Muscle layer of colon (tissue), 2 donors: ENCODE measurements around the gene AMPH.
"Not testable (repeated sequence)": the region's sequence is repeated elsewhere in the genome, so short reads cannot be mapped to it uniquely, and the experiment has no call there.

Source experiments
- H3K27ac ChIP-seq: one replicate; pipeline ENCODE4 v1.7.0; 2013; ENCODE audit warnings: low read depth, mild to moderate bottlenecking, low read length, moderate library complexity
- H3K27me3 ChIP-seq, 2 donors: one replicate each; pipeline ENCODE4 v1.7.0; 2013; ENCODE audit warnings: low read length in 2 of 2, mild to moderate bottlenecking in 2 of 2; ENCODE audit not compliant: insufficient read depth in 2 of 2, control insufficient read depth in 1 of 2
- H3K36me3 ChIP-seq: one replicate; pipeline ENCODE4 v1.7.0; 2013; ENCODE audit warnings: mild to moderate bottlenecking, low read length; ENCODE audit not compliant: insufficient read depth
- H3K4me1 ChIP-seq: one replicate; pipeline ENCODE4 v1.7.0; 2013; ENCODE audit warnings: mild to moderate bottlenecking, low read length; ENCODE audit not compliant: insufficient read depth
- H3K4me3 ChIP-seq, 2 donors: one replicate each; pipeline ENCODE4 v1.7.0; 2013; ENCODE audit warnings: low read length in 2 of 2, low read depth in 1 of 2, mild to moderate bottlenecking in 1 of 2, moderate library complexity in 1 of 2
- H3K9ac ChIP-seq: one replicate; pipeline ENCODE4 v1.7.0; 2013; ENCODE audit warnings: low read length
- H3K9me3 ChIP-seq: one replicate; pipeline ENCODE4 v1.7.0; 2013; ENCODE audit warnings: mild to moderate bottlenecking, low read length
- donor health status: abdominal sarcoma.
- donor health status: Adenocarcinoma of cecum.

The AMPH gene

GRCh38 chr7:38342135-38342534, 289.0 kb downstream of the AMPH start:
- not testable (repeated sequence) for H3K36me3 ChIP-seq, H3K9me3 ChIP-seq, H3K4me3 ChIP-seq, H3K27ac ChIP-seq, H3K4me1 ChIP-seq, H3K27me3 ChIP-seq, H3K9ac ChIP-seq

- H3K4me3 ChIP-seq, H3K4me1 ChIP-seq, H3K9me3 ChIP-seq, H3K9ac ChIP-seq, H3K36me3 ChIP-seq, H3K27ac ChIP-seq, H3K27me3 ChIP-seq: not testable (repeated sequence)
These were observed 289.9 kb downstream of the AMPH start for GRCh38 chr7:38341172-38341705.

- Histone ChIP-seq H3K9me3 (no peaks in the 10 kb centered on the region), H3K27me3 (no peaks in the 10 kb centered on the region), H3K9ac (no peak overlapping the region), H3K4me3 (no peak overlapping the region), H3K27ac (no peak overlapping the region), H3K4me1 (no peaks in the 10 kb centered on the region), H3K36me3 (no peaks in the 10 kb centered on the region)
These were observed 291.0 kb downstream of the AMPH start for GRCh38 chr7:38339953-38340819.

- H3K9ac ChIP-seq, H3K27ac ChIP-seq, H3K27me3 ChIP-seq, H3K4me1 ChIP-seq, H3K36me3 ChIP-seq, H3K9me3 ChIP-seq, H3K4me3 ChIP-seq: not testable (repeated sequence)
These were observed 295.0 kb downstream of the AMPH start for GRCh38 chr7:38336148-38336515.

GRCh38 chr7:38335492-38336147, 295.6 kb downstream of the AMPH start:
- H3K27me3 ChIP-seq, result no peaks in the 10 kb centered on the region
- H3K36me3 ChIP-seq, result no peaks in the 10 kb centered on the region
- H3K9ac ChIP-seq, result no peak overlapping the region
- H3K27ac ChIP-seq, result no peak overlapping the region
- H3K4me1 ChIP-seq, result no peaks in the 10 kb centered on the region
- no peaks in the 10 kb centered on the region for H3K9me3 ChIP-seq
- no peak overlapping the region for H3K4me3 ChIP-seq

GRCh38 chr7:38335128-38335491, 296.1 kb downstream of the AMPH start:
- Histone ChIP-seq H3K27me3 (no peaks in the 10 kb centered on the region), H3K9me3 (no peaks in the 10 kb centered on the region), H3K9ac (no peak overlapping the region), H3K27ac (no peak overlapping the region), H3K4me1 (no peaks in the 10 kb centered on the region), H3K4me3 (no peak overlapping the region), H3K36me3 (no peaks in the 10 kb centered on the region)

- H3K4me3 ChIP-seq, result no peak overlapping the region
- H3K4me1 ChIP-seq, result no peaks in the 10 kb centered on the region
- H3K27ac ChIP-seq, result no peak overlapping the region
- H3K36me3 ChIP-seq, result no peaks in the 10 kb centered on the region
- H3K9me3 ChIP-seq, result no peaks in the 10 kb centered on the region
- H3K27me3 ChIP-seq, result no peaks in the 10 kb centered on the region
- no peak overlapping the region for H3K9ac ChIP-seq
These were observed 297.0 kb downstream of the AMPH start for GRCh38 chr7:38334163-38334562.
